ENCODE results near the gene SH3PXD2B.

Gene SH3PXD2B

DNA sequence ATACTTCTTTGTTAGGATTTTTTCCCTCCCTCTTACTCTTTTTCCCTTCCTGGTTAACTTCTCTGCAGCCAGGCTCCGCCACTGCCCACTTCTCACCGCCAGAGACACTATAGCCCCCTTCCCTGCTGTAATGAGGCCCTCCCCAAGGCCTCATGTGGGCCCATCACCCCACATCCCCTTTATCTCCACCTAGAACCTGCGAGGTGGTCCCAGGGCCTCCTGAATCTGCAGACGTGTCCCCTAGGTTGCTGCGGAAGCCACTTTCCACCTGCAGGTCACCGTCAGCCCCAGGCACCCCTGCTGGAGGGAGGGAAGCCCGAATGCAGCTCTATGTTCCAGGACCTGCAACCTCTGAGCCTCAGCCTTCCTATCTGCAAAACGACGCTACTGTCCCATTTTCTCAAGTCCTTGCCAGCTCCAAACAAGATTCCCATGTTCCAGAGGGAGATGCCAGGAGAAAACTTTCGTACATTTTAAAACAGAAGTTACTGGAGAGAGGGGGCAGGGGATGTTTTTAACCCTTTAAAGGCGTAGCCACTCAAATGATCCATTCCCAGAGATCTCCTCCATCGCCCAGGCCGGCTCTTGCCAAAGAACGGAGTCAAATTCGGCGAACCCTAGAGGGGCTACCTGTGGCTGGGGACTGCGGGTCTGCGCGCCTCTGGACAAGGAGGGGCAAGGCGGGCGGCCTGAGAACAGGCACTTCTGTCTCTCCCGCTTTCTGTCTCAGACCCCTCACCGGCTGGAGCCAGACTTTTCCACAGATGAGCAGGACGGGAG, 929 bp downstream of the SH3PXD2B start:
- no peak for DNase-seq (ENCODE audit: low read depth in 3 of 3)

DNA sequence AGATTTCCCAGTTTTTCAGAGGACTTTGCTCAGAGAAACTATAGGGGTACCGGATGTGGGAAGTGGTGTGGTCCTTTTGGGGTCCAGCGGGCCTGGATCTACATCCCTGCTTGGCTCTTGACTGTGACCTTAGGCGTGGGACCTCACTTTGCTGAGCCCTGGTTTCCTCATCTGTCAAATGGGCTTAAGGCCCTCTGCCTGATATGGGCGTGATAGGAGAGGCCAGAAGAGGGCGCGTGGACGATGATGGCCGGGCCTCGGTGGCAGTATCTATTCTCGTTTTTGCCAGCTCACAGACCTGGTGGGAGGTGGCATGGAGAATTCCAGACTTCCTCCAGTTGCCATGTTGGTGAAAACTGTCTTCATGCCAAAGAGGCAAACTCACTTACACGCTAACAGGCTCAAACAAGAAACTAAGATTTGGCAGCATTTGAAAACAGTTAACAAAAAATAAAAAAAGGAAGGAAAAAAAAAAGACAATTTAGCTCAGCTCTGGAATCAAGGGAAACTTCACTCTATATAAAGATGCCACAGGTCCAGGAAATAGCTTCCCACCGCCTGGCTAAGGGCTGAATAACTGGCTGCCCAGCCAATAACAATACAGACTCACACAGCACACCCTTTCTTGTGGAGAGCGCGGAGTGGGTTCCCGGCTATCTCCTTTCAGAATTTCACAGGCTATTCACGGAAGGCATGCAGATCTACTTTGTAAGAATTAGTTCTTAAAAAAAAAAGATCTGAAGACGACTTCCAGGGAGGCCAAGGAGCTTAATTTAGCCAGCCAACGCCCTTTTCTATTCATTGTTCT, 1.7 kb downstream of the SH3PXD2B start:
- no peak for DNase-seq (ENCODE audit: low read depth in 3 of 3)

- DNase-seq (ENCODE audit: low read depth in 3 of 3): no peak
Observed at GRCh38 chr5:172451771-172452197, 2.5 kb downstream of the SH3PXD2B start.

- peak in 2 of 3 experiments; percentile 26 to 43 for DNase-seq (ENCODE audit: low read depth in 3 of 3)
Observed at GRCh38 chr5:172450861-172451695, 3.2 kb downstream of the SH3PXD2B start.

- DNase-seq (ENCODE audit: low read depth in 3 of 3): no peak
Observed at GRCh38 chr5:172450453-172450852, 3.9 kb downstream of the SH3PXD2B start.

- no peak for DNase-seq (ENCODE audit: low read depth in 3 of 3)
Observed at GRCh38 chr5:172448999-172449398, 5.3 kb downstream of the SH3PXD2B start.

GRCh38 chr5:172447646-172448365, 6.5 kb downstream of the SH3PXD2B start:
- no peak for DNase-seq (ENCODE audit: low read depth in 3 of 3)

GRCh38 chr5:172446336-172447051, 7.8 kb downstream of the SH3PXD2B start:
- DNase-seq (ENCODE audit: low read depth in 3 of 3): no peak

DNA sequence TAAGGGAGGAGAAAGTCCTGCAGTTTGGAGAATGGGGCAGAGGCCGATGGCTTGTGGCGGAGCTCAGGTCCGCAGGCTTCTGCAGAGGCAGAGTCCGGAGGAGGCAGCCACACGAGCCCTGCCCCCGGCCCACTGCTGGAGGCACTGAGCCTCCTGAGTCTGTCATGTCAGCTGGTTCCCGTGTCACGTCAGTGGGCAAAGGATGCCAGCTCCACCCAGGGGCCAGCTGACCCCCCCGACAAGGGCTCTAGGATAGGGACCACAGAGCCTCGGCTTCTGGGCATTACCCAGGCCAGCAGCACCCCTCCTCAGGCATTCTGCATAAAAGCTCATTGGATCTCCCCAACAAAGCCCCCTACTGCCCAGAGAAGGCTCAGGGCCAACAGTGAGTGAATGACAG, 8.5 kb downstream of the SH3PXD2B start:
- no peak for DNase-seq (ENCODE audit: low read depth in 3 of 3)

GRCh38 chr5:172444626-172445365, 9.5 kb downstream of the SH3PXD2B start:
- DNase-seq (ENCODE audit: low read depth in 3 of 3): no peak

GRCh38 chr5:172444110-172444510, 10.2 kb downstream of the SH3PXD2B start:
- DNase-seq (ENCODE audit: low read depth in 3 of 3): no peak

- DNase-seq (ENCODE audit: low read depth in 3 of 3): peak in 2 of 3 experiments; percentile 23 to 71
Observed at GRCh38 chr5:172443441-172444109, 10.8 kb downstream of the SH3PXD2B start.

GRCh38 chr5:172442592-172442991, 11.7 kb downstream of the SH3PXD2B start:
- no peak for DNase-seq (ENCODE audit: low read depth in 3 of 3)

- DNase-seq (ENCODE audit: low read depth in 3 of 3): no peak
Observed at GRCh38 chr5:172441262-172441751, 13.0 kb downstream of the SH3PXD2B start.

GRCh38 chr5:172440486-172440885, 13.8 kb downstream of the SH3PXD2B start:
- no peak for DNase-seq (ENCODE audit: low read depth in 3 of 3)

DNA sequence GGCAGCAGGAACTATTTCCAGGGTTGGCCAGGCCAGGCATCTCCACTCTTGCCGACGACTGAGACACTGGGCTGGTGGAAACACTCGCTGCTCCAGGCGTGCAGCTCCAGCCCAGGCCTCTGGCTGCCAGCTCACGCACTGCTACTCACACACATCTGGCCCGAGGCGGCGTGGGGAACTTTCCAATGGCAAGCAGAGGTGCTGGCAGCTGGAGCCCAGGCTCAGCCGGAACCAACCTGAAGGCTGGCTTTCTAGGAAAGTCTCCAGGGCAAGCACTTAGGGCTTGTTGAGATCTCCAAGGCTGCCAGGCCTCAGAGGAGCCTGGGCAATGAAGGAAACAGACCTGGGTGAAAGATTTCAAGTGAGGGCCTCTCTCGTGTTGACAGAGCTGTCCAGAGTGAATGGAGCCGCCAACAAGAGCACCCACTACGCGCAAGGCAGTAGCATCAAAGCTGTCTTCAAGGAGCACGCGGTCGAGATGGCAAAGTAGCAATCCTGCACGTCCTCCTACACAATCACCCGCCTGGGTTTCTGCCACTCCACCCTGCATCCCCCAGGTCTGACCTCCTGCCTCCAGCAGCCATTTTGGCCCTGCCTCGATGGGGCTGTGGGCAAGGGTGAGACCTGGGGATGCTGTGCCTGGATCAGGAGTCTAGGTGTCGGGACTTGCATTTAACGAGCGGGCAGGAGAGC, 14.4 kb downstream of the SH3PXD2B start:
- no peak for DNase-seq (ENCODE audit: low read depth in 3 of 3)

- DNase-seq (ENCODE audit: low read depth in 3 of 3): no peak
Observed at GRCh38 chr5:172438319-172438668, 16.0 kb downstream of the SH3PXD2B start.

DNA sequence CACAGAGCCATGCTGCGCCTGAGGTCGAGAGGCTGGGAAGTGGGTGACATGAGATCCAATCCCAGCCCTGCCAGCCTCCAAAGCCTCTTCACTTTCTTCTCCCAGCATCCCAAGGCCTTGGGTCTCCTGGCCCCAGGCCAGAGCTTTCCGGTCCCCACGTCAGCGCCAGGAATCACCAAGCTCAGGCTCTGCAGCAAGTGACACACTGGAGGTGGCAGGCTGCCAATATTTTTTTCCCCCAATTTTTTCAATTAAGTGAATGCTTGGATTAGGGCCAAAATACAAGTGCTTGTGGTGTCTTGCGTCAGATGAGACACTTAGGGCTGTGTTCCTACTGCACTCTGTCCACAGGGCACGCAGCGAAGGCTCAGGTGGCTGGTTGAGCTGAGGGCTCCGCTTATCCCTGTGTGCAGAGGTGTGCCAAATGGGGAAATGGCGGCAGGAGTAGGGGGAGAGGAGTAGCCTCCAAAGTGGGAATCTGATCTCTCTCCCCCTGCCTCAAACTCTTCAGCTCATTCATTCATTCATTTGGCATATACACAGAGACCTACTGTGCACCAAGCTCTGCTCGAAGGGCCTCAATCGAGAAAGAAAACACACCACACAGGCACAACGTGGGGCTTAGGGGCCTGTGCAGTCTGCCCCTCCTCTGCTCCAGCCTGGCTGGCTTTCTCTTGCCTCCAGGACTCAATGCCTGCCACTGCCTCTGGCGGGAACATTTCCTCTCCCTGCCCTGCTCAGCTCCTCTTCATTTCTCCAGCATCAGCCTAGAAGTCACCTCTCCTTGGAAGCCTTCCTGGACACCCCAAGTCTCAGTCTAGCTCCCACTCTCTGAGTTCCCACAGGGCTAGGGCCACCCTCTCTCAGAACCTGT, 16.6 kb downstream of the SH3PXD2B start:
- no peak for DNase-seq (ENCODE audit: low read depth in 3 of 3)

Measured in stimulated activated CD4-positive, alpha-beta T cell treated with anti-CD3 and anti-CD28 coated beads, TNF-alpha, amount 100 ng/mL, for 24 hours (primary cell).